Stimulated activated CD8-positive, alpha-beta memory T cell treated with anti-CD3 and anti-CD28 coated beads, Interleukin-2, amount 100 ng/mL, for 1 hour (primary cell): ENCODE results near the gene DHX34.
"Not testable (repeated sequence)": the region's sequence is repeated elsewhere in the genome, so short reads cannot be mapped to it uniquely, and the experiment has no call there.

ENCODE experiments used
- DNase-seq, 2 donors: peaks; one replicate each; pipeline ENCODE4 v3.0.0-alpha.2; 2020; ENCODE audit warnings: low read depth in 2 of 2

DHX34 gene

DNA sequence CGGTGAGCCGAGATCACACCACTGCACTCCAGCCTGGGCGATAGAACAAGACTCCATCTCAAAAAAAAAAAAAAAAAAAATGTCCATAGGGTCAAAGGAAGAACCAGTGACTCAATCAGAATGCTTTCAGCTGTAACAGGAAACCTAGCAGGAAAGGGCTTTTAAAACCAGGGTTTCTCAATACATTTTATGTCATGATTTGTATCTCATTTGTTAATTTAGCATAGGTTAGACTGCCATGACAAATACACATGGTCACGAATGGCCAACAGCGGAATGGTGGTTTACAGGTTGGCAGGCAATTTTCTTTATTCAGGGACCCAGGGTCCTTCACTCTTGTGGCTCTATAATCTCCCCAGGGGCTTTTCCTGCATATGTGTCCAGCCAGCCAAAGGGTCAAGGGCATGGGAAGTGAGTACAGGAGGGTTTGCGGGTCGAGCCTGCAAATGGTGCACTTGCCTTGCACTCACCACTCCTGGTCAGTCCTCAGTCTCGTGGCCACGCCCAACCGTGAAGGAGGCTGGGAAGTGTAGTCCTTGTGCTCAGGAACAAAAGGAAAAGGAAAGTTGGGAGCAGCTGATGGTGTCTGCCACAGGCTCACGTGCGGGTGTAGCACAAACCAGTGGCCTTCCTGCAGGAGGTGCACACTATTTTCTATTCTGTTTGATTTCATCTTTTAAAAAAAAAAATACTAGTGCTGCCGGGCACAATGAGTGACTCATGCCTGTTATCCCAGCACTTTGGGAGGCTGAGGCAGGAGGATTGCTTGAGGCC is 14.8 kb downstream of the DHX34 start:
- no peak for DNase-seq

DNA sequence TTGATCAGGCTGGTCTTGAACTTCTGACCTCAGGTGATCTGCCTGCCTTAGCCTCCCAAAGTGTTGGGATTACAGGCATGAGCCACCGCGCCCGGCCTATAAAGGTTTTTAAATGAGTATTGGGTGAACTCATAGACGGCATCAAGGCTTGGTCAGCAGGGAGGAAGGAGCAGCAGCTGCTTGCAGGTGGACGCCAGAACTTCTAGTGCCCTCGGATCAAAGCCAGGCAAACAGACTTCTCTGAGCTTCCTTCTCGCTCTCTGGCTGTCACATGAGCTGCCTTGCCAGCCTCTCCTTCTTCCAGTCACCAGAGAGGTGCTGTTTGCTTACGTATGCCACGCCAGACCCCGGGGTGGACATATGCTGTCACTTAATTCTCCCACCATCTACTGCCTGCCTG is 16.3 kb downstream of the DHX34 start:
- not testable (repeated sequence) for DNase-seq

DNA sequence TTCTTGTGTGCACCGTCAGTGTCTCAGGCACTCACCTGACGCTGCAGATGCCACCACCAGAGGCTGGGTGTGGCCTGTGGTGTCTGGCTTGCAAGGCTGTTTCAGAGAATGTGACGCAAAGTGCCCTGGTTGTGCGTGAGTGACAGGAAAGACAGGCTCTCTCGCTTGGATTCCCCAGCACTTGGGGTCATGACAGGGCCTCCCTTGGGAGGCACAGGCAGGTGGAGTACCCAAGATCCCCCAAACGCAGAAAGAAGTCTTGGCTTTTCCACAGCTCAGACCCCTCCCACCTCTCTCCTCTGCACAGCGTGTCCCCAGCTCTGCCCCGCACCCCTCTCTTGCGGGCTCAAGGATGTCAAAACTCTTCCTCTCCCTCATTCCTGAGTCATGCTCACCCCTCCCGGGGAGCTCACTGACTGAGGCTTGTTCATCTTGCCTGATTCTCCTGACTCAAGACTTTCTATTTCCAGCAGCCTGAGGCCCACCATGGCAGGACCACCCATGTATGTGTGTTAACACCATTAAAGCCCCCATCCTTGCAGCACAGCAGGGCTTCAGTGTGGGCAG is 21.0 kb downstream of the DHX34 start:
- no peak for DNase-seq

DNA sequence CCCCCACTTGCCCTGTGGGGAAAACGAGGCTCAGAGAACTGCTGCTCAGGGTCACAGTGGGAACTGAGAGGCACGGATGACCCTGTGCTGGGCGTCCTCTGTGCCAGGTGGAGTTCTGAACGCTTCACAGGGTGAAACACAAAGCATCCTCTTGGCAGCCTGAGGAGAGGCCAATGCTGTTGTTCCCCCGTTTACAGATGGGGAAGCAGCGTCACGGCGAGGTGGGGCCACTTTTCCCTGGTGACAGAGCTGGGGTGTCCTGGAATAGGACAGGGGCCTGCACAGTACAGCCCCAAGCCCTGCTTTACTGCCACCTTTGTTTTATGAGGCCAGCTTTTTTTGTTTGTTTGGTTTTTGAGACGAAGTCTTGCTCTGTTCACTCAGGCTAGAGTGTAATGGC is 22.1 kb downstream of the DHX34 start:
- DNase-seq = no peak

DNA sequence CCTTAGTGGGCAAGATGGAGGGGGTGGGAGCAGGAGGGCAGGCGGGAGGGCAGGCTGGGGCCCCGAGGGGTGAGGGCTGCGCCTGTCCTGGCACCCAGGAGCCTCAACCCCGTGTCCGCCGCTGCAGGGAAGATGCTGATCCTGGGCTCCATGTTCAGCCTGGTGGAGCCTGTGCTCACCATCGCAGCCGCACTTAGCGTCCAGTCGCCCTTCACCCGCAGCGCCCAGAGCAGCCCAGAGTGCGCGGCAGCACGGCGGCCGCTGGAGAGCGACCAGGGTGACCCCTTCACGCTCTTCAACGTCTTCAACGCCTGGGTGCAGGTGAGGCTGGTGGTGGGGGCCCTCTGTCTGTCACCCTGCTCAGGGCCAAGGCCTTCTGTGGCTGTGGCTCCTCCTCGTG is 23.5 kb downstream of the DHX34 start:
- no peak for DNase-seq

DNA sequence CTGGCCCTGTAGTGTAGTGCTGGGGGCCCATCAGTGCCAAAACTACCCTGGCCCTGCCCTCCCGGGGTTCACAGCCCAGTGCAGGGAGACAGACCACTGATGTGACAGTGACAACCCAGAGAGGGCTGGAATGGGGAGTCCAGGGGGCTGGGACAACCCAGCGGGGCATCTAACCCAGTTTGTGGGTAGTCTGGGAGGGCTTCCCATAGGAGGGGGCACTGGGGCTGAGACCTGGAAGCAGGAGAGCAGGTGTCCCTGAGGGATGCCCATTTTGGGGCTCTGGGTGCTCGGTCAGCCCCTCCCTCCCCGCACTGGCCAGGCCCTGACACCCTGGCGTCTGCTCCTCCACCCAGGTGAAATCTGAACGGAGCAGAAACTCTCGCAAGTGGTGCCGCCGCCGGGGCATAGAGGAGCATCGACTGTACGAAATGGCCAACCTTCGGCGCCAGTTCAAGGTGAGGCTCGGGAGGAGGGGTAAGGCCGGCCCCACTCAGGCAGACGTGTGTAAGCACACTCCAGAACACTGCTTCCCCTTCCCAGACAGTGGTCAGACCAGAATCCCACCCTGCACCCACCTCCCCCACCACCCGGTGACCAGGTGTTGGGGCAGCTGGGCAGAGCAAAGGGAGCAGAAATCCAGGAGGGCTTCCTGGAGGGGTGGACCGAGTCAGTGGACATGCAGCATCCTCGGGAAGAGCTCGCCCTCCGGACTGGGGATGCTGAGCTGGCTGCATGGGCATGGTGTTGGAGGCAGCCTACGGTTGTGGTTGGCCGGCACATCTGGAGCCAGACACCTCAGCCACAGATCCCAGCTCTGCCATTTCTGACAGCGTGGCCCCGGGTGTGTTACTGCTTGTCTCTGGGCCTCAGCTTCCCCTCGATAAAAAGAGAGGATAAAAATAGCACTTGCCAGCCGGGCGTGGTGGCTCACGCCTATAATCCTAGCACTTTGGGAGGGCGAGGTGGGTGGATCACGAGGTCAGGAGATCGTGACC is 24.4 kb downstream of the DHX34 start:
- no peak for DNase-seq

DNA sequence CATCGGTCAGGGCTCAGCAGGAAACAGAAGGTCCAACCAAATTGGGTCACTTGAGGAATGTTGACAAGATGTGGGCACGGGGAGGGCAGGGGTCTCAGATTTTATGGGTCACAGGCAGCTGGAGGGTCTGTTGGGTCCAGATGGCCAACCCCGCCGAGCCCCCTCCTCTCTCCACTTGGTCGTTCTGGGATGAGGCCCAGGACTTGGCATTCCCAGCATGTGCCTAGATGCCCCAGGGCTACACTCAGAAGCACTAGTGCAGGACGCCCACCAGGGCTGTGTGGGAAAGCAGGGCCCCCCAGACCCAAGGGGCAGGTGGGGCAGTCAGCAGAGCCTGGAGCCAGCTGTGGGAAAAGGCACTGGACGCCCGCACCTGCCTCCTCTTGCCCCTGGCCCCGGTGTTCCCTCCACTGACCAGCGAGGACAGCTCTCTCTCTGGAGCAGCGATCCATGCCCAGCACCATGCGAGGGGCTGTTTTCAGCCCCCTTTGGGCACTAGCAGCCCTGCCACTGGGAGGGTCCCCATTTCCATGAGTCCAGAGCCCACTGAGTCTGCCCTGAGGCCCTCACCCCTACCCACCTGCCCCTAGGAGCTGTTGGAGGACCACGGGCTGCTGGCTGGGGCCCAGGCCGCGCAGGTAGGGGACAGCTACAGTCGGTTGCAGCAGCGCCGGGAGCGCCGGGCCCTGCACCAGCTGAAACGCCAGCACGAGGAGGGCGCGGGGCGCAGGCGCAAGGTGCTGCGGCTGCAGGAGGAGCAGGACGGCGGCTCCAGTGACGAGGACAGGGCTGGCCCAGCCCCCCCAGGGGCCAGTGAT is 26.0 kb downstream of the DHX34 start:
- no peak for DNase-seq

DNA sequence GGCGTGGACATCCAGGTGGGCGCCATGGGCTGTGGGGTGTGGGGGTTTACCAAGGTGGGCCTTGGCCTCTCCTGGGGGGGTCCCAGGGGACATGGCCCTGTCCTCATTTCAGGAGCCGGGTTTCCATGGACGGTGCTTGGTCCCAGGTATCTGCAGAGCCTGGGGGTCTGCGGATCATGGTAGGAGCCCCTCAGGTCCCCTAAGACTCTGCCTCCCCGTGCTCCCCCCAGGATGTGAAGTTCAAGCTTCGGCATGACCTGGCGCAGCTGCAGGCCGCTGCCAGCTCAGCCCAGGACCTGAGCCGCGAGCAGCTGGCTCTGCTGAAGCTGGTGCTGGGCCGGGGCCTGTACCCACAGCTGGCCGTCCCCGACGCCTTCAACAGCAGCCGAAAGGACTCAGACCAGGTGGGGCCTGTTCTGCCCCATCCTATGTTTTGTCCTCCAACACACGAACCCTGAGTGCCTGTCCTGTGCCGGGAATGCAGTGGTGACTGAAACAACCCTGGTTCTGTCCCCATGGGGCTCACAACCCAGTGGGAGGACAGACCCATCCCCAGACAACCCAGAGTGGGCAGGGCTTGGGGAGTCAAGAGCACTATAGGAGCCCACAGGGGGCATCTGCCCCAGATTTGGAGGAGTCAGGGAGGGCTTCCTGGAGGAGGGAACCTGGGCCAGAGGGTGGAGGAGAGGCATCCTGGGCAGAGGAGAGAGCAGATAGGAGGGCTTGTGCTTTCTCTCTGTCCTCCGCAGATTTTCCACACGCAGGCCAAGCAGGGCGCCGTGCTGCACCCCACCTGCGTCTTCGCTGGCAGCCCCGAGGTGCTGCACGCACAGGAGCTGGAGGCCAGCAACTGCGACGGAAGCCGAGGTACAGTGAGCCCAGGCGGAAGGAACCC is 26.8 kb downstream of the DHX34 start:
- no peak for DNase-seq

DNA sequence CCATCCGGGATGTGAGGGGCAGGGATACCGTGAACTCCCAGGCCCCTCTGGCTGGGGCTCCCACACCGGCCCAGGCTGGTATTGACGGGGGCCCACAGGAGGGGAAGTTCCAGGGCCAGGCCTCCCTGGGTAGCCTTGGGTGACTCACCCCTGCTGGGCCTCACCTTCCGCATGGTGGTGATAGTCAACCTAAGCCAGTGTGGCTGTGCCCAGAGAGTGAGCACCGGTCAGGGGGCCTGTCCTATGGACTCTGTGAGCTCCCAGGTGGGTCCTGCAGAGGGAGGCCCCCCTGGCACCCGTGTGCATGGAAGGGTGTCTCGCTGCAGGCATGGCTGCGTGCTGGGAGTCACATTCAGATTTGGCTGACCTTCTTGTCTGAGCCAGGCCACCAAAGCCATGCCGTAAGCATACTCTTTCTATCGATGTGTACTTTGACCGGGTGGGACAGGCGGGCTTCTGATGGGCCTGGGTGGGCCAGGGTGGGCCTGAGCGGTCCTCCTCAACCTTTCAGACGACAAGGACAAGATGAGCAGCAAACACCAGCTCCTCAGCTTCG is 27.6 kb downstream of the DHX34 start:
- no peak for DNase-seq

DNA sequence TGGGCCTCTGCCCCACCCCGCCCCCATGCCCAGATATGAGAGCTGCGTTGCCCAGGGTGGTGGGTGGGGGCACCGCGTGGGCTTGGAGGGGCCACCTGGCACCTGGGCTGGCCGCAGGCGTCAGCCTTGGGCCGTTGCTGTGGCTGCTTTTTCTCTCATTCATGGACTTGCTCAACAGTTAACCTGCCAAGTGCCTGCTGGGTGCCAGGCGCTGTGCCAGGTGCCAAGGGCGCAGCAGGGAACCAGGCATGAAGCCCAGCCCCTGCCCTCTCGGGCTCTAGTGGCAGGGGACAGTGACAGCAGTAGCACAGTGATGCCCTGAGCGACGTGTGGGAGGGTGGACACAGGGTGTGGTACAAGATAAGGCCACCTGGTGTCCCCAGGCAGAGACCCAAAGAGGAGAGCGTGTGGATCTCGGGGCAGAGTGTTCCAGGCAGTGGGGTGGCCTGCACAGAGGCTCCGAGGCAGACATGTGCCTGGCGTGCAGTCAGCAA is 28.1 kb downstream of the DHX34 start:
- no peak for DNase-seq

DNA sequence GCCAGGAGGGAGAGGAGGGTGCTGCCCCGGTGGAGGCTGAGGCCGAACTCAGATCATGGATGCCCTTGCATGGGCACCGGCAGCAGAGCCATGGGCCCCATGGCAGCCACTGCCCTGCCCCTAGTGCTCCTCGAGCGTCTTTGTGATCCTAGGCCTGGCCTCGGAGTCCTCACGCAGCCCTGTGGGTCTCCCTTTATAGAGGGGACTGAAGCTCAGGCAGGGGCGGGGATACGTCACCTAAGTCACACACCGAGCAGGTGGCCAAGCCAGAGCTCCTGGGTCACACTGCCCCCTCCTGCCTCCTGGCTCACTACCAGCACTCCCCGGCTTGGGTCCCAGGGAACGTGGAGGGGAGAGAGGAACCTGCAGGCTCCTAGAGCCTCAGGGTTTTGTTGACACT is 28.7 kb downstream of the DHX34 start:
- no peak for DNase-seq

DNA sequence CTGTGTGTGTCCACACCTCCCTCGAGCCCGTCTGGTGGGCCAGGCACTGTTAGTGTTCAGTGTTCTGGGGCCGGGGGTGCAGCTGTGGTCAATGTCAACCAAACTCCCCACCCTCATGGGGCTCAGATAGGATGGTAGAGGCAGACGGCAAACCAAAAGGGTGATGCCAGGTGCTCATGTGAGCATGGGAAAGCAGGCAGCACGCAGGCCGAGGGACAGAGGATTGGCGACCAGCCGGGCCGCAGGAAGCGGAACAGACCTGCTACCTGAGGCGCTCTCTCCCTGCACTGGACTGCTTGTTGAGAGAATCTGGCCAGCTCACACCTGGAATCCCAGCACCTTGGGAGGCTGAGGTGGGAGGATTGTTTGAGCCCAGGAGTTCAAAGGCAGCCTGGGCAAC is 29.1 kb downstream of the DHX34 start:
- no peak for DNase-seq

DNA sequence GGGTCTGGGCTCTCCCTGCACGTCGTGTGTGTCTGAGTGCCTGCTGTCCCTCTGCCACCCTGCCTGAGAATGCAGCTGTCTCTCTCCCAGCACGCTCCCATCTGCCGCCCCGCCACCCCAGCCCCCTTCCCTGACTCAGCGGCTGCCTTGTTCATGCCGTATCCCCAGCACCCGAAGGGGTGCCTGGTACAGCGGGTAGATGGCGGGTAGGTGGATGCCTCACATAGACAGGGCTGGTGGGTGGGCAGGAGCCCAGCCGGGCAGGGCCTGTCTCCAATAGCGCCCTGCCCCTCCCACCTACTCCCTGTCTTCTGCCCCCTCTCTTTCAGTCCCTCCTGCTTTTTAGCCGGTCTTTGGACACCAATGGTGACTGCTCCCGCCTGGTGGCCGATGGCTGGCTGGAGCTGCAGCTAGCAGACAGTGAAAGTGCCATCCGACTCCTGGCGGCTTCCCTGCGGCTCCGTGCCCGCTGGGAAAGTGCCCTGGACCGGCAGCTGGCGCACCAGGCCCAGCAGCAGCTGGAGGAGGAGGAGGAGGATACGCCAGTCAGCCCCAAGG is 30.3 kb downstream of the DHX34 start:
- no peak for DNase-seq

DNA sequence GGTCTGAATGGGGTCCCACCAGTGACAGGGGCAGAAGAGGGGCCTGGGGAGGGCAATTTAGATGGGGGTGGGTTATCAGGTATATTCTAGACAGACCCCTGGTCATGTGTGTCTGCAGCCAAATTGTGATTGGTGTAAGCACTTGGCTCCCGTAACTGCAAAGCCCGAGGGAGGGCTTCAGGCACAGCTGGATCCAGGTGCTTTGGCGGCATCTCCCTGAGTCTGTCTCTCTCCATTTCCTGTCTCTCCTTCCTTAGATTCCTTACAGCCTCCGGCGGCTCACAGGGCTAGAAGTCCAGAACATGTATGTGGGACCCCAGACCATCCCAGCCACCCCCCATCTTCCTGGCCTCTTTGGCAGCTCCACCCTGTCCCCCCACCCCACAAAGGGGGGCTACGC is 31.4 kb downstream of the DHX34 start:
- DNase-seq = no peak

DNA sequence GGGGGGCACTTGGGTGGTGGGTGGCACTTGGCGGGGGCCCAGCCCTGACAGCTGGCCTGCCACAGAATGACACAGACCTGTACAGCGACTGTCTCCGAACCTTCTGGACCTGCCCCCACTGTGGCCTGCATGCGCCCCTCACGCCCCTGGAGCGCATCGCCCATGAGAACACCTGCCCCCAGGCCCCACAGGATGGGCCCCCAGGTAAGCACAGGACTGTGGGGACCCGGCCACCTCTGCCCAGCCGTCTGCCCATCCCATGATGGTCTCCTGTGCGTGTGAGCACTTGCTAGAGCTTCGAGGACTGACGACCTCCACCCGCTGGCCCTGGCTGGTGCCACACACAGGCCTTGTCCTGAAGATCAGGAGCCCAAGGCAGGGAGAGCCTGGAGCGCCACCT is 32.0 kb downstream of the DHX34 start:
- DNase-seq = no peak

DNA sequence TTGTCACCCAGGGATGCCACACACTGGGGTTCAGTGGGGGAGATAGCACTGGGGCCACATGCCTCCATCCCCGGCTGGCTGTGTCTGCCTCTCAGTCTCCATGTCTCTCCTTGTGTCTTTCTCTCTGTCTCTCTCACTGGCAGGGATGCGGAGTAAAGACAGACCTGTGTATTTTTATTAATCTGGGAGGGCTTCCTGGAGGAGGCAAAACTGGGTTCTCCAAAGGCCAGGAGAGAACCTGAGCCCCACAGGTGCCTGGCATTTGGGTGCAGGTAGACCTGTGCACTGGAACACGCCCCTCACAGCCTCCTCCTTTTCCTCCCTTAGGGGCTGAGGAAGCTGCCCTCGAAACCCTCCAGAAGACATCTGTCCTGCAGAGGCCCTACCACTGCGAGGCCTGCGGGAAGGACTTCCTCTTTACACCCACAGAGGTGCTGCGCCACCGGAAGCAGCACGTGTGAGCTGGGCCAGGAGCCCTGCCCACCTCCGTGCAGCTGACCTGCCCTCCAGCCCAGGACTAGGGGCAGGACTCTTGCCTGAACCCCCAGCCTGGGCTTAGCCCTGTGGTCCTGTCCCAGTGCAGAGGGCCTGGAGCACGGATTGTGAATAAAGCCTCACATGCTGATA is 32.7 kb downstream of the DHX34 start:
- peak in 1 of 2 donors; percentile 16 for DNase-seq

DNA sequence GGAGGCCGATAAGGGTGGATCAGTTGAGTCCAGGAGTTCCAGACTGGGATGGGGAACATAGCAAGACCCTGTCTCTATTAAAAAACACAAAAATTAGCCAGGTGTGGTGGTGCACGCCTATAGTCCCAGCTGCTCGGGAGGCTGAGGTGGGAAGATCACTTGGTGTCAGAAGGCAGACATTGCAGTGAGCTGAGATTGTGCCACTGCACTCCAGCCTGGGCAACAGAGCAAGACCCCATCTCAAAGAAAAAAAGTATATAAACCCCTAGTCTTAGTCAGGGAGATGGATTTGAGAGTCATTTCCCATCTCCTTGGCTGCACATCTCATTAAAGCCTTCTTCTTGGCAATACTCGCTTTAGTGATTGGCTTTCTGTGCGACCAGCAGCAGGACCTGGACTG is 34.8 kb downstream of the DHX34 start:
- DNase-seq = not testable (repeated sequence)

DNA sequence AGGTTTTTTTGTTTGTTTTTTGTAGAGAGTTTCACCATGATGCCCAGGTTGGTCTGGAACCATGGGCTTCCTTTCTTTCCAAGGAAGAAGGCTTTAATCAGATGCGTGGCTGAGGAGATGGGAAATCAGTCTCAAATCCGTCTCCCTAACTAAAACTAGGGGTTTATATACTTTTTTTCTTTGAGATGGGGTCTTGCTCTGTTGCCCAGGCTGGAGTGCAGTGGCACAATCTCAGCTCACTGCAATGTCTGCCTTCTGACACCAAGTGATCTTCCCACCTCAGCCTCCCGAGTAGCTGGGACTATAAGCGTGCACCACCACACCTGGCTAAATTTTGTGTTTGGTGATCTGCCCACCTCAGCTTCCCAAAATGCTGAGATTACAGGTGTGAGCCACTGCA is 35.4 kb downstream of the DHX34 start:
- DNase-seq = not testable (repeated sequence)

DNA sequence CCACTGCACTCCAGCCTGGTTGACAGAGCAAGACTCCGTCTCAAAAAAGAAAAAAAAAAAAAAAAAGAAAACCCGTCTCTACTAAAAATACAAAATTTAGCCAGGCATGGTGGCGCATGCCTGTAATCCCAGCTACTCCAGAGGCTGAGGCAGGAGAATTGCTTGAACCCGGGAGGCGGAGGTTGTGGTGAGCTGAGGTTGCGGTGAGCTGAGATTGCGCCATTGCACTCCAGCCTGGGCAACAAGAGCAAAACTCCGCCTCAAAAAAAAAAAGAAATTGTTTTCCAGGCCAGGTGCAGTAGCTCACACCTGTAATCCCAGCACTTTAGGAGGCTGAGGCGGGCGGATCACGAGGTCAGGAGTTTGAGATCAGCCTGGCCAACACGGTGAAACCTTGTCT is 37.5 kb downstream of the DHX34 start:
- not testable (repeated sequence) for DNase-seq
